Mucosa of rectum (tissue), 2 donors: ENCODE results near the gene SOX11.
"Not testable (repeated sequence)": the region's sequence is repeated elsewhere in the genome, so short reads cannot be mapped to it uniquely, and the experiment has no call there.

Experiments used
- H3K27ac ChIP-seq, 2 donors: one replicate each; pipeline ENCODE4 v1.7.0; 2013; ENCODE audit warnings: inconsistent platforms in 2 of 2, low read depth in 2 of 2, low read length in 2 of 2
- H3K27me3 ChIP-seq, 2 donors: one replicate each; pipeline ENCODE4 v1.7.0; 2013; ENCODE audit warnings: low read length in 2 of 2; ENCODE audit not compliant: control insufficient read depth in 2 of 2, insufficient read depth in 2 of 2
- H3K36me3 ChIP-seq, 2 donors: one replicate each; pipeline ENCODE4 v1.7.0; 2013; ENCODE audit warnings: low read length in 2 of 2; ENCODE audit not compliant: control insufficient read depth in 2 of 2, insufficient read depth in 2 of 2
- H3K4me1 ChIP-seq, 2 donors: one replicate each; pipeline ENCODE4 v1.7.0; 2013; ENCODE audit warnings: low read length in 2 of 2, mild to moderate bottlenecking in 1 of 2; ENCODE audit not compliant: control insufficient read depth in 2 of 2, insufficient read depth in 2 of 2
- H3K4me3 ChIP-seq, 2 donors: one replicate each; pipeline ENCODE4 v1.7.0; 2013; ENCODE audit warnings: low read length in 2 of 2
- H3K9ac ChIP-seq, 2 donors: one replicate each; pipeline ENCODE4 v1.7.0; 2013; ENCODE audit warnings: low read length in 2 of 2, low read depth in 1 of 2, mild to moderate bottlenecking in 1 of 2
- H3K9me3 ChIP-seq, 2 donors: one replicate each; pipeline ENCODE4 v1.7.0; 2013; ENCODE audit warnings: low read length in 2 of 2; ENCODE audit not compliant: control insufficient read depth in 2 of 2
- donor health status: healthy.
- donor health status: Normal muscosa, but diverticular disease.

The SOX11 gene

DNA sequence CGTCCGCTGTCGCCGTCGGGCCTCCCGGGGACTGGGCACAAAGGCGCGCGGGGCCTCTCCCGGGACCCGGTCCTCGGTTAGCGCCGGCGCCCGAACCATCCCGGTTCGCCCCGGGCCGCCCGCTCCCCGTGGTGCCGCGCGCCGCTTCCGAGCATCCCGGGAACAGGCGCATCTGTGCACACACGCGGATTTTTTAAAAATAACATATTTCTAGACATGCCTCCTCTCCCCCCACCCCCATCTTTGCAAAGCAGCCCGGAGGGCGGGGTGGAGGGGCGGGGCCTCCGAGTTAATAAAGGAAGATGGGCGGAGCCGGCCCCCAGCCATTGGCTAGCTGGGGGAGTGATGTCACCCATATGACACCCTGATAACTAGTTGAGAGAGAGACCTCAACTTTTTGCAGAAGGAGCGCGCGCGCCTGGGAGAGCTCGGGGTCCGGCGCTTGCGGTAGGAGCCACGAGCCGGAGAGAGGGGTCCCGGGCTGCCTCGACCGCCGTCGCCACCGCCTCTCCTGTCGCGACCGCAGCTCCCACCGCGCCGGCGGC lies at the start of gene SOX11:
TSS of gene SOX11 (plus strand) at position 400 of the 545 bp plus-strand sequence. CDS start 338 bp downstream, outside the sequence.
- Histone ChIP-seq H3K4me3 (no peak within 1 kb of the TSS), H3K36me3 (no peaks in the 10 kb centered on the region), H3K4me1 (peaks cover 0 to 2% of the 10 kb centered on the region in 2 donors), H3K9me3 (no peaks in the 10 kb centered on the region), H3K27me3 (peaks cover 0 to 8% of the 10 kb centered on the region in 2 donors), H3K27ac (no peak within 1 kb of the TSS), H3K9ac (no peak within 1 kb of the TSS)

DNA sequence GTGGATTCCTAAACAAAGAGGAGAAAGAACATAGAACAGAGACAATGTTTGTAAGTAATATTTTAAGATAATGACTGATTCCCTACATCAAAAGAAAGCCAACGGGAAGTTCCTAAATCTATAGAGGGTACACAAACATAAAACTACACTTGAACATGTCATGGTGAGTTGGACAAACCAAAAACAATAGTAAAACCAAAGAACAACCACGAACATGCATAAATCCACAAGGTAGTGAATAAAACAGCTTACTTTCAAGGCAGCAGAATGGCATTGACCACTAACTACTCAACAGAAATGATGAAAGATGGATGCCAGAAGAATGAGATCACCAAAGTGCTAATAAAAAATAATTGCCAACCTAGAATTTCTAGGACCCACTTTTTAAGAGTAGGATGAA lies 39.5 kb upstream of the SOX11 start:
- H3K9me3 ChIP-seq, H3K36me3 ChIP-seq, H3K4me1 ChIP-seq, H3K9ac ChIP-seq, H3K27ac ChIP-seq, H3K4me3 ChIP-seq, H3K27me3 ChIP-seq: not testable (repeated sequence)

DNA sequence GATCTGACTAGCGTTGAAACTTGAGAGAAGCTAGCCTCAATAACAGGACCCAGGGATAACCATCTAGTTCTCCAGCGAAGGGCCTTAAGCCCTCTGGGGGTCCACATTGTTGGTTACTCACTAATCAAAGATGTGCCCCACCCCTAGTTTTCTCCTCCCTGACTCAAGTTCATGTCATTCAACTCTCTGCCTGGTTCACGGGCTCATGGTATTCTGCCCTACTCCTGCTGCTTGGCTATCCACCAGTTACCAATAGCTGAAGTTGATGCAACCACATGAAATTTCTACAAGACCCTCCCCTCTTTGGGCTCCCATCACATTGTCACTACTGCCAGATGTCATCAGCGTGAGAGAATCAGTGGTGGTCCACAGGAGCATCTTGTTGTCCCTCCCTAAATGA lies 38.4 kb upstream of the SOX11 start:
- not testable (repeated sequence) for H3K36me3 ChIP-seq, H3K4me3 ChIP-seq, H3K27ac ChIP-seq, H3K4me1 ChIP-seq, H3K9ac ChIP-seq, H3K27me3 ChIP-seq, H3K9me3 ChIP-seq

DNA sequence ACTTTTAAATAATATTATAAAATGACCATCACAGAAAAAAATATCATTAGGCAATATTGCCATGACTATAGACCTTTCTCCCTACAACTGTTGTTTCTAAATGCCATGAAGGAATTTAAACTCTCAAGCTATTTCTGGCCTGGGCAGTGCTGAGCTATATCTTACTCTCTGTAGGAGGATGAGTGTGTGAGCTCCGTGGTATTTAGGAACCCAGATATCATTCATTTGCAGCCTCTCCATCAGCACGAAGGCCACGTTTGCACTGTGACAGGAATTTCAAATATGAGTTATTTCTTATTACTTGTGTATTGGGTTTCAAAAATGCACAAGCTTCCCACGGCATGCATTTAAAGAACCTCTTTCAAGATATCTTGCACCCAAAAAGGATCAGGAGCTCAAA lies 35.0 kb upstream of the SOX11 start:
- no peaks in the 10 kb centered on the region for H3K4me1 ChIP-seq
- no peaks in the 10 kb centered on the region for H3K27me3 ChIP-seq
- H3K36me3 ChIP-seq = no peaks in the 10 kb centered on the region
- no peak overlapping the region for H3K27ac ChIP-seq
- H3K9ac ChIP-seq = no peak overlapping the region
- H3K9me3 ChIP-seq = no peaks in the 10 kb centered on the region
- H3K4me3 ChIP-seq = no peak overlapping the region

- no peaks in the 10 kb centered on the region for H3K27me3 ChIP-seq
- H3K36me3 ChIP-seq = no peaks in the 10 kb centered on the region
- no peak overlapping the region for H3K4me3 ChIP-seq
- H3K9me3 ChIP-seq = no peaks in the 10 kb centered on the region
- H3K9ac ChIP-seq = no peak overlapping the region
- H3K27ac ChIP-seq = no peak overlapping the region
- H3K4me1 ChIP-seq = no peaks in the 10 kb centered on the region
Observed at GRCh38 chr2:5660591-5660990, 31.6 kb upstream of the SOX11 start.

DNA sequence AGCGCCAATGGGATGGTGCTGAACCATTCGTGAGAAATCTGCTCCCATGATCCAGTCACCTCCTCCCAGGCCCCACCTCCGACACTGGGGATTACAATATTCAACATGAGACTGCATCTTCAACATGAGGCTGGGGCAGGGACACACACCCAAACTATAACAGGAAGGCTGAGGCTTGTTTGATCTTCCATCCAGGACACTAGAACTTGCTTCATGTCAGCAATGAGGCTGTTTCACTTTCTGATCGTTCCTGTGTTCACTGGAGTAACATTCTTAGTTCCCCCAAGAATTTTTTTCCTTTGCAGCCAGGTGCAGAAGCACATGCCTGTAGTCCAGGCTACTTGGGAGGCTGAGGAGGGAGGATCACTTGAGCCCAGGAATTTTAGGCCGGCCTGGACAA lies 30.8 kb upstream of the SOX11 start:
- H3K9ac ChIP-seq = no peak overlapping the region

GRCh38 chr2:5664278-5664681 lies 27.9 kb upstream of the SOX11 start:
- Histone ChIP-seq H3K4me3 (no peak overlapping the region), H3K36me3 (no peaks in the 10 kb centered on the region), H3K27ac (no peak overlapping the region), H3K9me3 (no peaks in the 10 kb centered on the region), H3K9ac (no peak overlapping the region), H3K4me1 (no peaks in the 10 kb centered on the region), H3K27me3 (no peaks in the 10 kb centered on the region)

More for the DNA sequence above, 30.8 kb upstream of the SOX11 start:
- no peaks in the 10 kb centered on the region for H3K27me3 ChIP-seq
- H3K9me3 ChIP-seq = no peaks in the 10 kb centered on the region
- no peaks in the 10 kb centered on the region for H3K36me3 ChIP-seq
- H3K27ac ChIP-seq = no peak overlapping the region
- H3K4me3 ChIP-seq = no peak overlapping the region
- H3K4me1 ChIP-seq = no peaks in the 10 kb centered on the region

- H3K4me1 ChIP-seq = no peaks in the 10 kb centered on the region
- H3K9ac ChIP-seq = no peak overlapping the region
- no peaks in the 10 kb centered on the region for H3K27me3 ChIP-seq
- no peak overlapping the region for H3K27ac ChIP-seq
- no peaks in the 10 kb centered on the region for H3K9me3 ChIP-seq
- H3K4me3 ChIP-seq = no peak overlapping the region
- no peaks in the 10 kb centered on the region for H3K36me3 ChIP-seq
Observed at GRCh38 chr2:5665066-5665465, 27.1 kb upstream of the SOX11 start.

DNA sequence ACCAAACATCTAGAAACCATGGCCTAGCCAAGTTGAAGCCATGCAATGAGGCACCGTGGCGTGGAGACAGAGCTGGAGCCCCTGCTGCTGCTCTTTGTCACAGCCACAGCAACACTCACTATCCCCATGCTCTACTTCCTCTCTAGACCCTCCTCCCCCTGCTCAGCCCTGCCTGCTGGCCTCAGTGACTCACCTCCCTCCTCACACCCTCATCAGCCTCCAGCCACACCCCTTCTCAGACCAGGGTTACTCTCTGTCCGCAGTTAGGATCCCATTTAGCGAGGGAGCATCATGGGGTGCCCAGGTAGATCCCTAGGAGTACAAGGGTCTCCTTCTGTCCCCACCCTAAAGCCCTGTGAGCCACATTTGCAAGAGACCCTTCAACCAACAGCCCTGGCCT lies 25.4 kb upstream of the SOX11 start:
- Histone ChIP-seq H3K9ac (no peak overlapping the region), H3K27me3 (no peaks in the 10 kb centered on the region), H3K4me3 (no peak overlapping the region), H3K4me1 (no peaks in the 10 kb centered on the region), H3K36me3 (no peaks in the 10 kb centered on the region), H3K27ac (no peak overlapping the region), H3K9me3 (no peaks in the 10 kb centered on the region)

DNA sequence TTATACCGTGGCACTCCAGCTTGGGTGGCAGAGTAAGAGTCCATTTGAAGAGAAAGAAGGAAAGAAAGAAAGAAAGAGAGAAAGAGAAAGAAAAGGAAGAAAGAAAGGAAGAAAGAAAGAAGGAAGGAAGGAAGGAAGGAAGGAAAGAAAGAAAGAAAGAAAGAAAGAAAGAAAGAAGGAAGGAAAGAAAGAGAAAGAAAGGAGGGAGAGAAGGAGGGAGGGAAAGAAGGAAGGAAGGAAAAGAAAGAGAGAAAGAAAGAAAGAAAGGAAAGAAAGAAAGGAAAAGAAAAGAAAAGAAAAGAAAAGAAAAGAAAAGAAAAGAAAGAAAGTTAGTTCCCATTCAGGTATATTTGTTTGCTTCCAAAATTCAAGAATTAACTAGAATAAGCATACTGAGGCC lies 24.5 kb upstream of the SOX11 start:
- not testable (repeated sequence) for H3K9ac ChIP-seq, H3K4me1 ChIP-seq, H3K9me3 ChIP-seq, H3K27me3 ChIP-seq, H3K4me3 ChIP-seq, H3K27ac ChIP-seq, H3K36me3 ChIP-seq

- H3K27ac ChIP-seq = no peak overlapping the region
- H3K27me3 ChIP-seq = no peaks in the 10 kb centered on the region
- no peaks in the 10 kb centered on the region for H3K4me1 ChIP-seq
- H3K36me3 ChIP-seq = no peaks in the 10 kb centered on the region
- no peaks in the 10 kb centered on the region for H3K9me3 ChIP-seq
- H3K4me3 ChIP-seq = no peak overlapping the region
- no peak overlapping the region for H3K9ac ChIP-seq
Observed at GRCh38 chr2:5668682-5669250, 23.4 kb upstream of the SOX11 start.
